A673 (cell line): ENCODE measurements around the gene TRIP10. TPM values are rescaled to one million over a fixed set of nuclear protein-coding genes. Genes with fewer than 3 reads are reported as not detected.

Source experiments
- BruUV-seq: library from RNA; stranded (reverse); fragments of 400-500 nt; replicated peaks from 2 replicates; lab custom pipeline; 2021; lab: Mats Ljungman, UMichigan
- CTCF ChIA-PET: fragments of 300-600 bp; sonication (Branson Sonifier 250); formaldehyde crosslinking; loops from one replicate; lab custom pipeline; 2022; ENCODE audit warnings: antibody characterized with exemption; lab: Charles Lee
- POLR2A ChIA-PET: fragments of 300-600 bp; sonication (Branson Sonifier 250); formaldehyde crosslinking; loops from one replicate; lab custom pipeline; 2022; ENCODE audit warnings: antibody characterized with exemption; ENCODE audit not compliant: low non-redundant PET; lab: Charles Lee
- DNase-seq: peaks from one replicate; pipeline ENCODE4 v3.0.0-alpha.2; 2015; ENCODE audit warnings: low spot score
- H3K27ac ChIP-seq: fragments of 200-600 bp; sonication (generic); 2 replicates; pipeline ENCODE4 v1.5.1; 2016; ENCODE audit warnings: mixed run types, low read depth, mild to moderate bottlenecking, mixed read lengths, antibody characterized with exemption, low read length; ENCODE audit not compliant: poor library complexity, severe bottlenecking
- H3K27me3 ChIP-seq: fragments of 200-600 bp; sonication (generic); replicated peaks from 2 replicates; pipeline ENCODE4 v1.6.1; 2017; ENCODE audit warnings: mixed run types, low read depth, mild to moderate bottlenecking, mixed read lengths, antibody characterized with exemption, low read length; ENCODE audit not compliant: insufficient read depth, poor library complexity
- H3K36me3 ChIP-seq: fragments of 200-600 bp; sonication (generic); 2 replicates; pipeline ENCODE4 v1.6.1; 2016; ENCODE audit warnings: mixed run types, mild to moderate bottlenecking, mixed read lengths, antibody characterized with exemption, low read length; ENCODE audit not compliant: insufficient read depth, poor library complexity, severe bottlenecking
- H3K4me1 ChIP-seq: fragments of 200-600 bp; sonication (generic); 2 replicates; pipeline ENCODE4 v1.6.1; 2017; ENCODE audit warnings: mixed run types, mild to moderate bottlenecking, mixed read lengths, antibody characterized with exemption, low read length; ENCODE audit not compliant: insufficient read depth, poor library complexity, severe bottlenecking
- H3K4me3 ChIP-seq: fragments of 200-600 bp; sonication (generic); 2 replicates; pipeline ENCODE4 v1.5.1; 2016; ENCODE audit warnings: low read depth, mixed run types, mild to moderate bottlenecking, mixed read lengths, low read length; ENCODE audit not compliant: poor library complexity, severe bottlenecking
- H3K9me3 ChIP-seq: fragments of 200-600 bp; sonication (generic); 2 replicates; pipeline ENCODE4 v1.6.1; 2016; ENCODE audit warnings: mixed run types, low read depth, mild to moderate bottlenecking, mixed read lengths, antibody characterized with exemption, low read length; ENCODE audit not compliant: poor library complexity, severe bottlenecking
- CTCF ChIP-seq: fragments of 300-800, 200-600 bp; sonication (generic); conservative IDR thresholded peaks from 2 replicates; pipeline ENCODE4 v1.5.1; 2017; ENCODE audit warnings: low read depth, mild to moderate bottlenecking, antibody characterized with exemption, low read length, moderate library complexity, mixed read lengths
- EZH2 ChIP-seq: fragments of 200-600 bp; sonication (generic); IDR thresholded peaks from 2 replicates; pipeline ENCODE4 v1.6.1; 2017; ENCODE audit warnings: borderline replicate concordance, low read depth, mild to moderate bottlenecking, mixed read lengths, antibody characterized with exemption, low read length; ENCODE audit not compliant: poor library complexity, severe bottlenecking
- intact Hi-C: fragments of 100-400 bp; cut with micrococcal nuclease; formaldehyde crosslinking; loops from one replicate; pipeline ENCODE4 v1.10.0; 2022; ENCODE audit not compliant: unreplicated experiment
- total RNA-seq: library from RNA; stranded (reverse); gene quantifications from 2 replicates; pipeline ENCODE4 v1.2.3, GENCODE V29; 2021

The TRIP10 gene
- total RNA-seq, 1 experiment from 2014 or later: 70.2 TPM

GRCh38 chr19:6793973-6794372 is 54.5 kb downstream of the TRIP10 start:
- BruUV-seq: no TSS peak
- Histone ChIP-seq H3K27me3 (no peaks in the 10 kb centered on the region), H3K4me3 (no peak overlapping the region), H3K4me1 (peaks cover 23% of the 10 kb centered on the region), H3K9me3 (peaks cover 8% of the 10 kb centered on the region), H3K36me3 (peaks cover 11% of the 10 kb centered on the region), H3K27ac (no peak overlapping the region)
- no peak for DNase-seq
- ChIA-PET POLR2A (no interaction called here), CTCF (no interaction called here)
- TF ChIP-seq CTCF (no peak), EZH2 (no peak)
- intact Hi-C loops: no loop called here

GRCh38 chr19:6794686-6795431 is 55.4 kb downstream of the TRIP10 start:
- intact Hi-C loops: no loop called here
- Histone ChIP-seq H3K4me3 (no peak overlapping the region), H3K27ac (no peak overlapping the region), H3K36me3 (peaks cover 11% of the 10 kb centered on the region), H3K27me3 (no peaks in the 10 kb centered on the region), H3K9me3 (peaks cover 8% of the 10 kb centered on the region), H3K4me1 (peaks cover 20% of the 10 kb centered on the region)
- ChIA-PET POLR2A (no interaction called here), CTCF (no interaction called here)
- no peak for TF ChIP-seq EZH2
- TF ChIP-seq CTCF: no peak
- no TSS peak for BruUV-seq
- DNase-seq: no peak

- Histone ChIP-seq H3K27me3 (no peaks in the 10 kb centered on the region), H3K36me3 (peaks cover 11% of the 10 kb centered on the region), H3K4me3 (no peak overlapping the region), H3K27ac (peak overlapping the region; percentile 37), H3K9me3 (peaks cover 8% of the 10 kb centered on the region), H3K4me1 (peaks cover 27% of the 10 kb centered on the region)
- BruUV-seq: no TSS peak
- CTCF ChIA-PET: interaction anchor here (0.6 kb wide), 1 partner anchor 34 kb away, joined by 3 read pairs; no protein-coding TSS in a partner anchor
- TF ChIP-seq EZH2: no peak
- TF ChIP-seq CTCF: no peak
- DNase-seq: no peak
- intact Hi-C loops: no loop called here
- POLR2A ChIA-PET: no interaction called here
These were observed 56.8 kb downstream of the TRIP10 start for GRCh38 chr19:6796278-6796677.
